HG03025 (cell line): ENCODE results near the gene MAP3K10.
"Not testable (repeated sequence)": the region's sequence is repeated elsewhere in the genome, so short reads cannot be mapped to it uniquely, and the experiment has no call there.

Source experiments
- ATAC-seq: cut with Tn5 transposase; IDR thresholded peaks from one replicate; pipeline ENCODE4 v1.9.1; 2021; ENCODE audit warnings: mild to moderate bottlenecking, moderate library complexity; ENCODE audit not compliant: unreplicated experiment, low FRiP score

The MAP3K10 gene

DNA sequence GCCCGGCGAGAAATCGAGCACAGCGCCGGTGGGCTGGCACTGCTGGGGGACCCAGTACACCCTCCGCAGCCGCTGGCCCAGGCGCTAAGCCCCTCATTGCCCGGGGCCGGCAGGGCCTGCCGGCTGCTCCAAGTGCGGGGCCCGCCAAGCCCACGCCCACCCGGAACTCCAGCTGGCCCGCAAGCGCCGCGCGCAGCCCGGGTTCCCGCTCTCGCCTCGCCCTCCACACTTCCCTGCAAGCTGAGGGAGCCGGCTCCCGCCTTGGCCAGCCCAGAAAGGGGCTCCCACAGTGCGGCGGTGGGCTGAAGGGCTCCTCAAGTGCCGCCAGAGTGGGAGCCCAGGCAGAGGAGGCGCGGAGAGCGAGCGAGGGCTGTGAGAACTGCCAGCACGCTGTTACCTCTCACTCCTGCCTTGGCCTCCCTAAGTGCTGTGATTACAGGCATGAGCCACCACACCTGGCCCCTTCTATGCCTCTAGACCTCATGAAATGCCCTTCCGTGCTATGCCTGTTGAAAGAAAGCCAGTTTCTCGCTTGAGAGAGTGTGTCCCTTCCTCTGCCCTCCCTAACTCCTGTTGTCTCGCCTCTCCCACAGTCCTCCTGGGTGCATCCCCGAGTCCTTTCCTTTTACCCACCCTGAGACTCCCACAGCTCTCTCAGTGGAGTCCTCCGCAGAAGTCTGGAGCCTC is 20.8 kb upstream of the MAP3K10 start:
- ATAC-seq, result not testable (repeated sequence)

GRCh38 chr19:40171293-40171692 is 19.9 kb upstream of the MAP3K10 start:
- not testable (repeated sequence) for ATAC-seq

DNA sequence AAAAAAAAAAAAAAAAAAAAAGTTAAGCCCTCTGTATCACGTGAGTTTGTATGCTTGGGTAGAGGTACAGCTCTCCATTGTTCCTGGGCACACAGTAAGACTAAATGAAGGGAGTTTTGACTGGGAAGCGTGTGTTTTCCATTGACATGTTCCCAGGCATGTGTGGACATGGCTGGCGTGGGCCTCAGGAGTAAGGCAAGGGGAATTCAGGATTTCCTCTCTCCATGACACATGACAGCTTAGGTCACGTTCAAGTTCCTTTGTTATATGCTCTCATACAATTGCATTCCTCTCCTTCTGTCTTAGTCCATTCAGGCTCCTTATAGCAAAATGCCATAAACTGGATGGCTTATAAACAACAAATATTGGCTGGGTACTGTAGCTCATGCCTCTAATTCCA is 17.1 kb upstream of the MAP3K10 start:
- no peak for ATAC-seq

GRCh38 chr19:40175820-40176219 is 15.4 kb upstream of the MAP3K10 start:
- ATAC-seq, result no peak

- no peak for ATAC-seq
These were observed 13.7 kb upstream of the MAP3K10 start for GRCh38 chr19:40177286-40178070.

DNA sequence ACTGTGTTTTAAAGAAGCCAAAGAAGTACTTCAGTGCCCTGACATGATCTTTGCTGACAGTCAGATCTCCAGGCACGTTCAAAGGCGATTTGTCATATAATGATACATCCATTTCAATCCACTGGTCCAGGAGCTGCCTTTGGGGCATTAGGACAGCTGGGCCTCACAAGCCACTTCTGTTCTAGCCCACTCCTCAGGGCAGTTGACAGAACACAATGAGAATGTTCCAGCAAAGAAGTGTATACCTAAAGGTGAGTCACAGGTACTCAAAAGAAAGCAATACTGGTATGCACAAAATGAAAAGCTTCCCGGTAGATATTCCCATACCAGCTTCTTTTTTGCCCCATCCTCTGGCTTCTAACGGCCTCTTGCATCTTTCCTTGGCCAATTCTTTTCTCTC is 12.5 kb upstream of the MAP3K10 start:
- ATAC-seq, result no peak

- no peak for ATAC-seq
These were observed 7.0 kb upstream of the MAP3K10 start for GRCh38 chr19:40184273-40184672.

DNA sequence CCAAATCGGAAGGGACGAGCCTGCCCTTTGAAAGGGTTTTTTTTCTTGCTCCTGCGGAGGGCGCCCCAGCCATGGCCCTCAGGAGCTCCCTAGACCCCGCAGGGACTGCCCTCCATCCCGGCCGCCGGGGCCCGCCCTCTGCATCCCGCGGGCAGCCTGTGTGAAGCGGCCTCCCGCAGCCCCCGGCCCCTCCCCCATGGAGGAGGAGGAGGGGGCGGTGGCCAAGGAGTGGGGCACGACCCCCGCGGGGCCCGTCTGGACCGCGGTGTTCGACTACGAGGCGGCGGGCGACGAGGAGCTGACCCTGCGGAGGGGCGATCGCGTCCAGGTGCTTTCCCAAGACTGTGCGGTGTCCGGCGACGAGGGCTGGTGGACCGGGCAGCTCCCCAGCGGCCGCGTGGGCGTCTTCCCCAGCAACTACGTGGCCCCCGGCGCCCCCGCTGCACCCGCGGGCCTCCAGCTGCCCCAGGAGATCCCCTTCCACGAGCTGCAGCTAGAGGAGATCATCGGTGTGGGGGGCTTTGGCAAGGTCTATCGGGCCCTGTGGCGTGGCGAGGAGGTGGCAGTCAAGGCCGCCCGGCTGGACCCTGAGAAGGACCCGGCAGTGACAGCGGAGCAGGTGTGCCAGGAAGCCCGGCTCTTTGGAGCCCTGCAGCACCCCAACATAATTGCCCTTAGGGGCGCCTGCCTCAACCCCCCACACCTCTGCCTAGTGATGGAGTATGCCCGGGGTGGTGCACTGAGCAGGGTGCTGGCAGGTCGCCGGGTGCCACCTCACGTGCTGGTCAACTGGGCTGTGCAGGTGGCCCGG is 815 bp downstream of the MAP3K10 start:
- peak; percentile 5 for ATAC-seq

- ATAC-seq, result no peak
These were observed 1.7 kb downstream of the MAP3K10 start for GRCh38 chr19:40192758-40193586.

- ATAC-seq, result no peak
These were observed 2.3 kb downstream of the MAP3K10 start for GRCh38 chr19:40193587-40193849.

GRCh38 chr19:40198272-40198990 is 7.2 kb downstream of the MAP3K10 start:
- no peak for ATAC-seq

- no peak for ATAC-seq
These were observed 9.3 kb downstream of the MAP3K10 start for GRCh38 chr19:40200341-40201099.

GRCh38 chr19:40204381-40204780 is 13.2 kb downstream of the MAP3K10 start:
- ATAC-seq, result no peak

DNA sequence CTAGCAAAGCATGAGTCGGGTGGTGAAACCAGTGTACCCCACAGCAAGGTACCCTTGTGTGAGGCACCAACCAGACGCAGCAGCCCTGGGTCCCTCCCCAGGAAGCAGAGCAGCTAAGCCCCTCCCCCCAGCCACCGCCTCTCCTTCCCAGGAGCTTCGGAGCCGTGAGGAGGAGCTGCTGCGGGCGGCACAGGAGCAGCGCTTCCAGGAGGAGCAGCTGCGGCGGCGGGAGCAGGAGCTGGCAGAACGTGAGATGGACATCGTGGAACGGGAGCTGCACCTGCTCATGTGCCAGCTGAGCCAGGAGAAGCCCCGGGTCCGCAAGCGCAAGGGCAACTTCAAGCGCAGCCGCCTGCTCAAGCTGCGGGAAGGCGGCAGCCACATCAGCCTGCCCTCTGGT is 14.5 kb downstream of the MAP3K10 start:
- ATAC-seq, result no peak

GRCh38 chr19:40208602-40209001 is 17.4 kb downstream of the MAP3K10 start:
- ATAC-seq, result no peak

DNA sequence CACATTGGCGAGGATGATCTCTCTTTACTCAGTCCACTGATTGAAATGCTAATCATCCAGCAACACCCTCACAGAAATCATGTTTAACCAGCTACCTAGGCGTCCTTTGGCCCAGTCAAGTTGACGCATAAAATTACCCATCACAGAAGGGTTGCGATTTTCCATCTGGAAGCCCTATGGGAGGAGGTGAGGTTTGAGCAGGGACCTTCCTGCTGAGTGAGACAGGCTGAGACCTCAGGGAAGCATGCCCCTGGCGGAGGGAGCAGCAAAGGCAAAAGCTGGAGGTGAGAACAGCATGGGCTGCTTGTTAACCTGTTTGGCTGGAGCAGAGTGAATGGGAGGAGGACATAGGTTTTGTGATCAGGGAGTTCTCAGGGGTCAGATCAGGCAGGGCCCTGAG is 19.7 kb downstream of the MAP3K10 start:
- no peak for ATAC-seq

GRCh38 chr19:40213251-40213829 is 22.1 kb downstream of the MAP3K10 start:
- no peak for ATAC-seq

DNA sequence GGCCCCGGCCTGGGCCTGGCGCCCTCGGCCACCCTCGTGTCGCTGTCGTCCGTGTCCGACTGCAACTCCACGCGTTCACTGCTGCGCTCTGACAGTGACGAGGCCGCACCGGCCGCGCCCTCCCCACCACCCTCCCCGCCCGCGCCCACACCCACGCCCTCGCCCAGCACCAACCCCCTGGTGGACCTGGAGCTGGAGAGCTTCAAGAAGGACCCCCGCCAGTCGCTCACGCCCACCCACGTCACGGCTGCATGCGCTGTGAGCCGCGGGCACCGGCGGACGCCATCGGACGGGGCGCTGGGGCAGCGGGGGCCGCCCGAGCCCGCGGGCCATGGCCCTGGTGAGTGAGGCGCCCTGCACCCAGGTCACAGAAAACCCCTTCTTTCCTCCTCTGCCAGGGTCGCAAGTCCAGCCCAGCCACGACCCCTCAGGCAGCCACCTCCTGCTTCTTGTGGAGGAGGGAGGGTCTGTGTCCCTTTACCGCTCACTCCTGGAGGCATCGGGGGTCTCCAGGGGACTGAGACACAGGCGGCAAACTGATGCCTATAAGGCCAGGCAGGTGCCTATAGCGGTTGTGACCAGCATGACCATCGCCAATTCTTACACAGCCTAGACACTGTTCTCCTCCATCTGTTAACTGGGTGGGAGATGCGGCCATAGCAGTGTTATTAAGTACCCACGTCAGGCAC is 22.8 kb downstream of the MAP3K10 start:
- ATAC-seq, result no peak
